Epithelial cell of alveolus of lung (primary cell): Measurements from ENCODE around the gene ZNF223. TPM values are rescaled to one million over a fixed set of nuclear protein-coding genes. Genes with fewer than 3 reads are reported as not detected.

Experiments used
- total RNA-seq: library from RNA; depleted of rRNA; stranded (reverse); fragments of >200 nt; gene quantifications from 2 replicates; pipeline ENCODE4 v1.2.1, GENCODE V29; 2015

ZNF223 gene
- 4.1 and 4.8 TPM in 2 replicates for total RNA-seq

GRCh38 chr19:44051650-44052402, at the start of gene ZNF223:
ZNF223 (plus strand) TSS chr19:44052036; CDS start chr19:44055177, 3,141 bp downstream.

GRCh38 chr19:44002566-44003460, 49.0 kb upstream of the ZNF223 start, which contains the start of gene ZNF230:
ZNF230 (plus strand) TSS chr19:44002957; CDS start chr19:44007079, 4,122 bp downstream.

DNA sequence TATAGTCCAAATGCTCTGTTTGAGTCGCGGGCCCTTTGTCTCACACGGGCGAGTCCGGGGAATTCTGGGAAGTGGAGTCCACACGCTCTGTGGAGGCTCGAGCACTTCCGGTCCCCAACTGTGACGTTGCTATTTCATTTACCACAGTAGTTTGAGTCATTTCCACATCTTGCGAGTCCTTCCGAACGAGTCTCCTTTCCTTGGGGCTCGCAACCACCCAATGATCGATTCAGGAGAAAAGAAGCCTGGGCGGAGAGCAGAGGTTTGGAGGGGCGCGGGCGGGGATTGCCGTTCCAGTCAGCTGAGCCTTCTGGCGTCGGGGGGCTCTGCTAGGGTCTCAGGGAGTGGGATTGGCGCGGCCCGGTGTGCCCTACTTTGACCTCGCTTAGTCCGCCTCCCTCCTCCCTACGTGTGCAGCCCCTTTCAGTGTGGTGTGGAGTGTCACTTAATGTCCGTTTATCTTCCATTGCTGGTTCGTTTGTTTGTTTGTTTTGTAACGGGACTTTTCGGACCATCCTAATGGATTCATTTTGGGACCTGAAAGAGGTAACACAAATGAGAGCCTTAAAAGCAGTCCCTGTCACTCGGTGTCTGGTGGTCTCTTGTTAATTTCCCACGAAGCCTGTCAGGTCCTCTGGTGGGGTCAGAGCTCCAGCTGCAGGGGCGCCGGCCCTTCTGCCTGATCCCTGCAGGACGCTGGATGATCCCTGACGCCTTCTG, 26.5 kb upstream of the ZNF223 start, which contains the start of gene ZNF222:
ZNF222 (plus strand) TSS at position 163 of the 720 bp plus-strand sequence; CDS start at position 221, 58 bp downstream.

DNA sequence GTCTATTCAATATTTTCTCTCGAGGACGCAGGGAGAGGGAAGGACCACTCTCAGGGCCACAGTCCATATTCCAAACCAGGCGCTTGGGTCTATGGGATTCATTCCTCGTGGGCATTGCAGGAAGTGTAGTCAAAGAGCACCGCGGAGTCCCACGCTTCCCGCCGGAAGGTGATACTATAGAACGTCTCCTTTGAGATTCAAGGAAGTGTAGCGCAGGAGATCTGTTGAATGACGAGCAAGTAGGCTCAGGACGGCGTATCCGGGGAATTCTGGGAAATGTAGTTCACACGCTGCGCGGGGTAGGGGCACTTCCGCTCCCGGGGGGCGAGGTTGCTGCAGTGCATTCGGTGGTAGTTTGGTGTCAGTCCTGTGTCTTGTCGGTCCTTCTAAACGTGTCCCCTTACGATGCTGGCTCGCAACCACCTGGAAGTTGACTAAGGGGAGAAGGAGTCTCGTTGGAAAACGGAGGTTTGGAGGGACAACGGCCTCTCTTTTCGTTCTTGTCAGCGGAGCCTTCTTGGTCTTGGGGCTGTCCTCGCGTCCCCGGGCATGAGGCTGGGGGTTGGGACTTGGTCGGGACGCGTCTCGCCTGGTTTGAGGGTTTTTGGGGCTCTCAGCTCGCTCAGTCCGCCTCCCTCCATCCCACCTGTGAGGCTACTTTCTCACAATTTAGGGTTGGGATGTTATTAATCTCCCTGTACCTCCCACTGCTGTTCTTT, 20.1 kb downstream of the ZNF223 start, which contains the start of gene ZNF284:
ZNF284 (plus strand) TSS at position 336 of the 719 bp plus-strand sequence. CDS start 4,231 bp downstream, outside the sequence.

GRCh38 chr19:44093931-44094765, 42.3 kb downstream of the ZNF223 start, which contains the start of gene ZNF224:
ZNF224 (plus strand) TSS chr19:44094361; CDS start chr19:44097874, 3,513 bp downstream.

DNA sequence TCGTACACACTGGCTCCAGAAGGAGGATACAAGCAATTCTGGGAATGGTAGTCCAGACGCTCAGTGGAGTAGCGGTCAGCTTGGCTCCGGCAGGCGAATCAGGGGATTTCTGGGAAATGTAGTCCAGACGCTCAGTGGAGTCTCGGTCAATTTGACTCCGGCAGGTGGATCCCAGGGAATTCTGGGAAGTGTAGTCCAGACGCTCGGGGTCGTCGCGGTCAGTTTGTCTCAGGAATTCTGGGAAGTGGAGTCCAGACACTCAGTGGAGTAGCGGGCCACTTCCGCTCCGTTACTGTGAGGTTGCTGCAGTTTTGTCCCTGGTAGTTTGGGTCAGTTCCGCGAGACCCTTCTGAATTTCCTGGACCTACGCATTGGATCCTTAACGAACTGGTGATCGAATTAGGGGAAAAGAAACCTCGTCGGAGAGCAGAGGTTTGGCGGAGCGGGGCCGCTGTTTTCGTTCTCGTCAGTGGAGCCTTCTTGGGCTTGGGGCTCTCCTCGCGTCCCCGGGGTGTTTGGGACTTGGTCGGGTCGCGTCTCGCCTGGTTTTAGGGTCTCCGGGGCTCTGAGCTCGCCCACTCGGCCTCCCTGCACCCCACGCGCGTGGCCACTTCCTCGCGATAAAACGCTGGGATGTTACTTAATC, 61.4 kb downstream of the ZNF223 start, which contains the start of gene ZNF225:
ZNF225 (plus strand) TSS at position 262 of the 646 bp plus-strand sequence. CDS start 2,429 bp downstream, outside the sequence.

Other genes starting within 250 kb of the ZNF223 start
- gene LYPD5, start 249.6 kb upstream of the ZNF223 start, total RNA-seq, result 1.3 TPM in 1 of 2 replicates, not detected in the other
- gene ZNF283, start 224.7 kb upstream of the ZNF223 start, total RNA-seq, result 2.7 and 7.1 TPM in 2 replicates
- gene ZNF404, start 168.1 kb upstream of the ZNF223 start, total RNA-seq, result 1.9 and 11.3 TPM in 2 replicates
- gene ZNF45, start 116.8 kb upstream of the ZNF223 start, total RNA-seq, result 7.2 and 22.8 TPM in 2 replicates
- gene ZNF221, start 100.8 kb upstream of the ZNF223 start, total RNA-seq, result 2.6 and 15.8 TPM in 2 replicates
- gene ZNF155, start 67.8 kb upstream of the ZNF223 start, total RNA-seq, result 2.6 and 10.3 TPM in 2 replicates
- gene ZNF230, start 49.1 kb upstream of the ZNF223 start, total RNA-seq, result 2.2 and 3.7 TPM in 2 replicates
- 3.5 and 5.4 TPM in 2 replicates for gene ZNF222, start 26.7 kb upstream of the ZNF223 start, total RNA-seq
- 2.1 and 7.8 TPM in 2 replicates for gene ZNF284, start 20.1 kb downstream of the ZNF223 start, total RNA-seq
- 8.9 and 12.3 TPM in 2 replicates for gene ZNF224, start 42.3 kb downstream of the ZNF223 start, total RNA-seq
- gene ZNF225, start 61.4 kb downstream of the ZNF223 start, total RNA-seq, result 1.6 and 4.6 TPM in 2 replicates
- 3.4 and 5.0 TPM in 2 replicates for gene ZNF234, start 89.5 kb downstream of the ZNF223 start, total RNA-seq
- gene ZNF226, start 113.1 kb downstream of the ZNF223 start, total RNA-seq, result 11.5 and 73.9 TPM in 2 replicates
- gene ZNF227, start 160.5 kb downstream of the ZNF223 start, total RNA-seq, result 7.9 and 13.9 TPM in 2 replicates
- gene ZNF233, start 207.8 kb downstream of the ZNF223 start, total RNA-seq, result 0.56 and 0.65 TPM in 2 replicates